ENCODE measurements around the gene NKD1.

GRCh38 chr16:50570808-50571598 lies 22.8 kb downstream of the NKD1 start:
- TF ChIP-seq CTCF (IDR thresholded peaks at IDR 0.05) (no peak), POLR2A (IDR thresholded peaks at IDR 0.05) (no peak), EP300 (IDR thresholded peaks at IDR 0.05) (no peak)

All from sigmoid colon (tissue), 4 donors.